NB4 (cell line): Measurements from ENCODE around the gene CAND2.

ENCODE experiments used
- DNase-seq: peaks from one replicate; pipeline ENCODE4 v3.0.0; 2010; ENCODE audit warnings: low read depth
- H3K4me3 ChIP-seq: one replicate; pipeline ENCODE4 v1.5.1; 2011; ENCODE audit warnings: mild to moderate bottlenecking, low read depth, low read length, moderate library complexity
- MYC ChIP-seq: IDR thresholded peaks from 2 replicates; pipeline ENCODE4 v1.6.1; 2011; ENCODE audit warnings: low read depth, low read length
- POLR2A ChIP-seq: IDR thresholded peaks from 2 replicates; pipeline ENCODE4 v1.6.1; 2011; ENCODE audit warnings: mild to moderate bottlenecking; ENCODE audit not compliant: insufficient read length; ENCODE audit errors: extremely low read depth
- TF ChIP-seq, protein P1 (sequence below): IDR thresholded peaks from 2 replicates; pipeline ENCODE4 v1.6.1; 2011; ENCODE audit warnings: low read depth, low read length
- TF ChIP-seq, protein P2 (sequence below): IDR thresholded peaks from one replicate; pipeline ENCODE4 v1.5.1; 2012; ENCODE audit warnings: low read depth, low read length

Gene CAND2

DNA sequence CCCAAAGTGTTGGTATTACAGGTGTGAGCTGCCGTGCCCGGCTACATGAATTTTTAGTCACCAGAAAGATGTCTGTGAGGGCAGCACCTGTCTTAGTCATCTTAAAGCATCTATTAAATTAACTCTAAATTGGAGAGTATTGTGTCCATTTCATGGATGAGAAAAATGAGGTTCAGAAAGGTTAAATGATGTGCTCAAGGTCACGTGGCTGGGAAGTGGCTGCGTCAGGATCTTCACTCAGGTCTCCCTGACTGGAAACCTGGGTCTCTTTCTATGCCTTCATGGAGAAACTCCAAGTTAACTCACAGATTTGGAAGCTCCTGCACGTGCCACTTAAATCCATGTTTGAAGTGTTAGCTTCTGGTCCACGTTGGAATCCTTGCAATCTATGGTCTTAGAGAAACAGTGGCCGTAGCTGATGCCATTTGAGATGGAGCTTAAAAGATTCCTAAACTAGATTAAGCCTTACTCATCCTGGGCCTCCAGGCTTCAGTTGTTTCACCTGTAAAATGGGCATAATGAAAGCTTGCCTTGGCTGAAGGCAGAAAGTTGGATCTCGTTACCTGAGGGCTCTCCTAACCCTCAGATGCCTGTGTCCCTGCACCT, 32.2 kb upstream of the CAND2 start:
- TF ChIP-seq POLR2A, result no peak
- TF ChIP-seq, protein P1, sequence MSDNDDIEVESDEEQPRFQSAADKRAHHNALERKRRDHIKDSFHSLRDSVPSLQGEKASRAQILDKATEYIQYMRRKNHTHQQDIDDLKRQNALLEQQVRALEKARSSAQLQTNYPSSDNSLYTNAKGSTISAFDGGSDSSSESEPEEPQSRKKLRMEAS, result no peak
- TF ChIP-seq, protein P2, sequence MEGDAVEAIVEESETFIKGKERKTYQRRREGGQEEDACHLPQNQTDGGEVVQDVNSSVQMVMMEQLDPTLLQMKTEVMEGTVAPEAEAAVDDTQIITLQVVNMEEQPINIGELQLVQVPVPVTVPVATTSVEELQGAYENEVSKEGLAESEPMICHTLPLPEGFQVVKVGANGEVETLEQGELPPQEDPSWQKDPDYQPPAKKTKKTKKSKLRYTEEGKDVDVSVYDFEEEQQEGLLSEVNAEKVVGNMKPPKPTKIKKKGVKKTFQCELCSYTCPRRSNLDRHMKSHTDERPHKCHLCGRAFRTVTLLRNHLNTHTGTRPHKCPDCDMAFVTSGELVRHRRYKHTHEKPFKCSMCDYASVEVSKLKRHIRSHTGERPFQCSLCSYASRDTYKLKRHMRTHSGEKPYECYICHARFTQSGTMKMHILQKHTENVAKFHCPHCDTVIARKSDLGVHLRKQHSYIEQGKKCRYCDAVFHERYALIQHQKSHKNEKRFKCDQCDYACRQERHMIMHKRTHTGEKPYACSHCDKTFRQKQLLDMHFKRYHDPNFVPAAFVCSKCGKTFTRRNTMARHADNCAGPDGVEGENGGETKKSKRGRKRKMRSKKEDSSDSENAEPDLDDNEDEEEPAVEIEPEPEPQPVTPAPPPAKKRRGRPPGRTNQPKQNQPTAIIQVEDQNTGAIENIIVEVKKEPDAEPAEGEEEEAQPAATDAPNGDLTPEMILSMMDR, result no peak
- no peak for TF ChIP-seq MYC
- no peak overlapping the region for H3K4me3 ChIP-seq
- no peak for DNase-seq

- no peak for DNase-seq
- no peak overlapping the region for H3K4me3 ChIP-seq
- TF ChIP-seq MYC (no peak), POLR2A (no peak)
- TF ChIP-seq, protein P2, result no peak
- TF ChIP-seq, protein P1, result no peak
These were observed 29.9 kb upstream of the CAND2 start for GRCh38 chr3:12766541-12766940.

GRCh38 chr3:12768579-12769527, 27.6 kb upstream of the CAND2 start:
- H3K4me3 ChIP-seq, result no peak overlapping the region
- TF ChIP-seq POLR2A (no peak), MYC (no peak)
- TF ChIP-seq, protein P1, result no peak
- TF ChIP-seq, protein P2, result no peak
- no peak for DNase-seq

DNA sequence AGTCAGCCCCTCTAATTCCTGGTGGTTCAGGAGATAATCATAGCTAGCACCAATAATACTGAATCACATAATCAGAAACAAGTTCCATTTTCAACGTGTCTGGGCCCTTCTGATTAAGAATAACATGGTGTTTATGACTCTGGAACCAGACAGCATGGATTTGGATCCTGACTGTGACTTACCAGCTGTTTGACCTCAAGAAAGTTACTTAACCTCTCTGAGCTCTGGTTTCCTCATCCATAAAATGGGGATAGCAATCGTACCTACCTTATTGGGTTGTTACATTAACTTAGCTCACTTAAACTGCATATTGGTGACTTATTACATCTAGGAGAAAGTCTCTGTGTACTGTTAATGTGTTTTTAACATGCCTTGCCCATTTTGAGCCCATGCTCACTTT, 26.7 kb upstream of the CAND2 start:
- H3K4me3 ChIP-seq, result no peak overlapping the region
- TF ChIP-seq MYC, result no peak
- TF ChIP-seq POLR2A, result no peak
- TF ChIP-seq, protein P2, result no peak
- TF ChIP-seq, protein P1, result no peak
- no peak for DNase-seq

GRCh38 chr3:12771236-12771635, 25.2 kb upstream of the CAND2 start:
- no peak overlapping the region for H3K4me3 ChIP-seq
- TF ChIP-seq POLR2A (no peak), MYC (no peak)
- TF ChIP-seq, protein P1, result no peak
- TF ChIP-seq, protein P2, result no peak
- no peak for DNase-seq
